Measurements from ENCODE around the gene GSK3B. TPM values are rescaled to one million over a fixed set of nuclear protein-coding genes. Genes with fewer than 3 reads are reported as not detected.

GSK3B gene
- 10 to 100 TPM; 13.5 to 32.2 (median 21.2) TPM for polyA plus RNA-seq
- long read RNA-seq, donor 1: 0 reads
- long read RNA-seq, donor 2: 0 reads
- long read RNA-seq, donor 3, full-length matches to known transcripts: 5 of 21 reads
- long read RNA-seq, donor 3, partial matches to known transcripts: 16 of 21 reads
- long read RNA-seq, donor 3, other reads (novel, unspliced or antisense): 0 of 21 reads
- long read RNA-seq, donor 4: 0 reads
- long read RNA-seq, donor 5: 0 reads
- long read RNA-seq, donor 6, full-length matches to known transcripts: 6 of 6 reads
- long read RNA-seq, donor 6, partial matches to known transcripts: 0 of 6 reads
- long read RNA-seq, donor 6, other reads (novel, unspliced or antisense): 0 of 6 reads
- long read RNA-seq, donor 7: 0 reads
- long read RNA-seq, donor 8, full-length matches to known transcripts: 1 of 1 reads
- long read RNA-seq, donor 8, partial matches to known transcripts: 0 of 1 reads
- long read RNA-seq, donor 8, other reads (novel, unspliced or antisense): 0 of 1 reads
- long read RNA-seq, donor 9, full-length matches to known transcripts: 1 of 1 reads
- long read RNA-seq, donor 9, partial matches to known transcripts: 0 of 1 reads
- long read RNA-seq, donor 9, other reads (novel, unspliced or antisense): 0 of 1 reads
- long read RNA-seq, donor 10, full-length matches to known transcripts: 5 of 5 reads
- long read RNA-seq, donor 10, partial matches to known transcripts: 0 of 5 reads
- long read RNA-seq, donor 10, other reads (novel, unspliced or antisense): 0 of 5 reads

DNA sequence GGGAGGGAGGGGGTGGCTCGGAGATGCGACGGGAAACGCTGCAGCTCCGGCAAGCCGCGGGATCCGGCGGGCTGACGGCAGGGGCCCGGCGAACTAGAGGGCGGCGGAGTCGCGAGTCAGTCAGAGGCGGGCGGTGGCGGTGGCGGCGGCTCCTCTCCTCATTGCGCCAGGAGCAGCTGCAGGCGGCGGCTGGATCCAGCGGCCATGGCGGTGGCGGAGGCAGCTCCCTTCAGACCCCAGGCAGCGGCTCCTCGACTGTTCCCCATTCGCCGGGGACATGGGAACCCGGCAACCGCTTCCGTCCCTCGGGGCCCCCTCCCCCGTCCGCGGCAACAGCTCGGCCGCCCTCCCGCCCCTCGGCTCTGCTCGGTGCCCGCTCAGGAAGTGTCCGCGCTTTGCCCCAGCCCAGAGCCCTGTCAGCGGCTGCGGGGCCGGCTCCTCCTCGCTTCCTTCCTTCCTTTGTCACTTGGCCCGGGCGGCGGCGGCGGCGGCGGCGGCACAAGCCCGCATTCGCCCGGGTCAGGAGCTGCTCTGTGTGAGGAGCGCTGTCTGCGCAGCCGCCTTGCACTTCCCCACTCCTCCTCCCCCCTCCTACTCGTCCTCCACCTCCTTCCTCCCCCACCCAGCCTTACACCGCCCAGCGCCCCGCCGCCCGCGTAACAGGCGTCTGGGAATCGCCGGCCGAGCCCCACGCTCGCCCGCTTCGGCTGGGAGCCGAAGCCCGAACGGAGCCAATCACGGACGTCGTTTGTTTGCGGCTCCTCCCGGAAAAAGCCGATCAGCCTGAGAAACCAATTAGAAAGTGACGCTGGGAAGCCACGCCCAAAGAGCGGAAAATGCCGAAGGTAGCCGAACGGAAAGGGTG, at the start of gene GSK3B:
TSS of gene GSK3B (minus strand) at position 537 of the 865 bp plus-strand sequence. CDS start 1,013 bp downstream, outside the sequence.
- H3K27ac ChIP-seq (ENCODE audit: low read depth in 1 of 3, low read length in 2 of 3): peak within 1 kb of the TSS; percentile 100
- peak within 1 kb of the TSS; percentile 87 to 98 (median 90) for H3K4me3 ChIP-seq (ENCODE audit: low read depth in 1 of 3, low read length in 3 of 3)
- peaks cover 0 to 4% (median 0%) of the 10 kb centered on the region in 3 donors for H3K36me3 ChIP-seq (ENCODE audit: control insufficient read depth in 3 of 3, insufficient read depth in 2 of 3, low read depth in 1 of 3, low read length in 3 of 3)
- no peaks in the 10 kb centered on the region for H3K27me3 ChIP-seq (ENCODE audit: control insufficient read depth in 3 of 3, insufficient read depth in 3 of 3, low read length in 3 of 3)
- 0% methylated on average over 62 to 94 of the region's 94 CpGs for WGBS, 3 donors
- H3K9me3 ChIP-seq (ENCODE audit: control insufficient read depth in 2 of 2, insufficient read depth in 1 of 2, low read depth in 1 of 2, low read length in 1 of 2): no peaks in the 10 kb centered on the region
- FAIRE-seq (peak; percentile 98), DNase-seq (peak in 1 of 2 donors; percentile 93)
- H3K4me1 ChIP-seq (ENCODE audit: control insufficient read depth in 3 of 3, insufficient read depth in 2 of 3, low read depth in 1 of 3, low read length in 2 of 3): peaks cover 0 to 4% (median 4%) of the 10 kb centered on the region in 3 donors

DNA sequence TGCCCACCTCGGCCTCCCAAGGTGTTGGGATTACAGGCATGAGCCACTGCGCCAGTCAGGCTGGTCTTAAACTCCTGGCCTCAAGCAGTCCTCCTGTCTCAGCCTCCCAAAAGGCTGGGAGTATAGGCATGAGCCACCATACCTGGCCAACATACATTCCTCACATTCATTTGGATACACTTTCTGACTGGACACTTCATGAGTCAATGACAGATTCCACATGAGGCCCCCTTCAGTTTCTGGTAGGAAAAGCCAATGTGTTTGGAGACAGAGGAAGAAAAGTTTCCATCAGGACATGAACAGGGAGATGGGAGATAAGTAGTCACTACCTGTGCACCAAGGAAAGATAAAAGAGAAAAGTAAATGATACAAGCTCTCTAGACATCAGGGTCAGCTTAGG, 49.4 kb upstream of the GSK3B start:
- WGBS, 3 donors: 86 to 93% (median 93%) methylated on average over 2 of the region's 2 CpGs
- Histone ChIP-seq H3K27me3 (ENCODE audit: control insufficient read depth in 3 of 3, insufficient read depth in 3 of 3, low read length in 3 of 3) (no peaks in the 10 kb centered on the region), H3K27ac (ENCODE audit: low read depth in 1 of 3, low read length in 2 of 3) (no peak overlapping the region), H3K4me3 (ENCODE audit: low read depth in 1 of 3, low read length in 3 of 3) (no peak overlapping the region), H3K9me3 (ENCODE audit: control insufficient read depth in 2 of 2, insufficient read depth in 1 of 2, low read depth in 1 of 2, low read length in 1 of 2) (no peaks in the 10 kb centered on the region), H3K4me1 (ENCODE audit: control insufficient read depth in 3 of 3, insufficient read depth in 2 of 3, low read depth in 1 of 3, low read length in 2 of 3) (peaks cover 0 to 25% (median 4%) of the 10 kb centered on the region in 3 donors), H3K36me3 (ENCODE audit: control insufficient read depth in 3 of 3, insufficient read depth in 2 of 3, low read depth in 1 of 3, low read length in 3 of 3) (no peaks in the 10 kb centered on the region)
- FAIRE-seq (no peak), DNase-seq (no peak)

DNA sequence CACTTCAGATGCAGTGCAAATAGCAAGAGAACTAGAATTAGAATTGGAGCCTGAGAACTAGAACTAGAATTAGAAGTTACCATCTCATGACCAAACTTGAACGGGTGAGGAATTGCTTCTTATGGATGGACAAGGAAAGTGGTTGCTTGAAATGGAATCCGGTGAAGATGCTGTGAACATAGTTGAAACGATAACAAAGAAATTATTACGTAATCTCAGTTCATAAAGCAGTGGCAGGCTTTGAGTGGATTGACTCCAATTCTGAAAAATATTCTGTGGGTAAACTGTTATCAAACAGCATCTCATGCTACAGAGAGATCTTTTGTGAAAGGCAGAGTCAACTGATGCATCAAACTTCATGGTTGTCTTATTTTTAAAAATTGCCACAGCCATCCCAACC, 48.0 kb upstream of the GSK3B start:
- FAIRE-seq (no peak), DNase-seq (no peak)
- Histone ChIP-seq H3K27me3 (ENCODE audit: control insufficient read depth in 3 of 3, insufficient read depth in 3 of 3, low read length in 3 of 3) (no peaks in the 10 kb centered on the region), H3K4me1 (ENCODE audit: control insufficient read depth in 3 of 3, insufficient read depth in 2 of 3, low read depth in 1 of 3, low read length in 2 of 3) (peaks cover 0 to 11% (median 0%) of the 10 kb centered on the region in 3 donors), H3K9me3 (ENCODE audit: control insufficient read depth in 2 of 2, insufficient read depth in 1 of 2, low read depth in 1 of 2, low read length in 1 of 2) (no peaks in the 10 kb centered on the region), H3K4me3 (ENCODE audit: low read depth in 1 of 3, low read length in 3 of 3) (no peak overlapping the region), H3K27ac (ENCODE audit: low read depth in 1 of 3, low read length in 2 of 3) (no peak overlapping the region), H3K36me3 (ENCODE audit: control insufficient read depth in 3 of 3, insufficient read depth in 2 of 3, low read depth in 1 of 3, low read length in 3 of 3) (no peaks in the 10 kb centered on the region)
- 77 to 88% (median 86%) methylated on average over 4 of the region's 4 CpGs for WGBS, 3 donors

DNA sequence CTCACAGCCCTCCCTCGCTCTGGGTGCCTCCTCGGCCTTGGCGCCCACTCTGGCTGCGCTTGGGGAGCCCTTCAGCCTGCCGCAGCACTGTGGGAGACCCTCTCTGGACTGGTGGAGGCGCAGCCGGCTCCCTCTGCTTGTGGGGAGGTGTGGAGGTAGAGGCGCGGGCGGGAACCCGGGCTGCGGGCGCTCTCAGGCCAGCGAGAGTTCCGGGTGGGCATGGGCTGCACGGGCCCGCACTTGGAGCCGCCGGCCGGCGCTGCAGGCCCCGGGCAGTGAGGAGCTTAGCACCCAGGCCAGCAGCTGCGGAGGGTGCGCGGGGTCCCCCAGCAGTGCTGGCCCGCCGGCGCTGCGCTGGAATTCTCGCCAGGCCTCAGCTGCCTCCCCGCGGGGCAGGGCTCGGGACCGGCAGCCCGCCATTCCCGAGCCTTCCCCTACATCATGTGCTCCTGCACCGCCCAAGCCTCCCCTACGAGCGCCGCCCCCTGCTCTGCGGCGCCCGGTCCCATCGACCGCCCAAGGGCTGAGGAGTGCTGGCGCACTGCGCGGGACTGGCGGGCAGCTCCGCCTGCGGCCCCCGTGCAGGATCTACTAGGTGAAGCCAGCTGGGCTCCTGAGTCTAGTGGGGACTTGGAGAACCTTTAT, 46.0 kb upstream of the GSK3B start:
- Histone ChIP-seq H3K27ac (ENCODE audit: low read depth in 1 of 3, low read length in 2 of 3) (no peak overlapping the region), H3K27me3 (ENCODE audit: control insufficient read depth in 3 of 3, insufficient read depth in 3 of 3, low read length in 3 of 3) (no peaks in the 10 kb centered on the region), H3K4me1 (ENCODE audit: control insufficient read depth in 3 of 3, insufficient read depth in 2 of 3, low read depth in 1 of 3, low read length in 2 of 3) (peaks cover 0 to under 1% (median 0%) of the 10 kb centered on the region in 3 donors), H3K36me3 (ENCODE audit: control insufficient read depth in 3 of 3, insufficient read depth in 2 of 3, low read depth in 1 of 3, low read length in 3 of 3) (no peaks in the 10 kb centered on the region), H3K4me3 (ENCODE audit: low read depth in 1 of 3, low read length in 3 of 3) (no peak overlapping the region), H3K9me3 (ENCODE audit: control insufficient read depth in 2 of 2, insufficient read depth in 1 of 2, low read depth in 1 of 2, low read length in 1 of 2) (no peaks in the 10 kb centered on the region)
- whole genome bisulfite sequencing, 3 donors: 98% methylated on average over 47 to 52 of the region's 52 CpGs
- FAIRE-seq (no peak), DNase-seq (no peak)

DNA sequence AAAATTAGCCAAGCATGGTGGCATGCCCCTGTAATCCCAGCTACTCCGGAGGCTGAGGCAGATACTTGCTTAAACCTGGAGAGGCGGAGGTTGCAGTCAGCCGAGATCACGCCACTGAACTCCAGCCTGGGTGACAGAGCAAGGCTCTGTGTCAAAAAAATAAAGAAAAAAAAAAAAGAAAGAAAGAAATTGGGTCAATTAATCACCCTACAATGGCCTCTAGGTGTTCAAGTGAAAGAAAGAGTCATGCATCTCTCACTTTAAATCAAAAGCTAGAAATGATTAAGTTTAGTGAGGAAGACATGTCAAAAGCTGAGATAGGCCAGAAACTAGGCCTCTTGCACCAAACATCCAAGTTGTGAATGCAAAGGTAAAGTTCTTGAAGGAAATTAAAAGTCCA, 44.9 kb upstream of the GSK3B start:
- no peaks in the 10 kb centered on the region for H3K27me3 ChIP-seq (ENCODE audit: control insufficient read depth in 3 of 3, insufficient read depth in 3 of 3, low read length in 3 of 3)
- H3K4me3 ChIP-seq (ENCODE audit: low read depth in 1 of 3, low read length in 3 of 3): no peak overlapping the region
- H3K9me3 ChIP-seq (ENCODE audit: control insufficient read depth in 2 of 2, insufficient read depth in 1 of 2, low read depth in 1 of 2, low read length in 1 of 2): no peaks in the 10 kb centered on the region
- FAIRE-seq: no peak
- H3K4me1 ChIP-seq (ENCODE audit: control insufficient read depth in 3 of 3, insufficient read depth in 2 of 3, low read depth in 1 of 3, low read length in 2 of 3): no peaks in the 10 kb centered on the region
- WGBS, 3 donors: 96 to 98% (median 96%) methylated on average over 4 of the region's 4 CpGs
- no peak overlapping the region for H3K27ac ChIP-seq (ENCODE audit: low read depth in 1 of 3, low read length in 2 of 3)
- DNase-seq: no peak
- H3K36me3 ChIP-seq (ENCODE audit: control insufficient read depth in 3 of 3, insufficient read depth in 2 of 3, low read depth in 1 of 3, low read length in 3 of 3): no peaks in the 10 kb centered on the region

DNA sequence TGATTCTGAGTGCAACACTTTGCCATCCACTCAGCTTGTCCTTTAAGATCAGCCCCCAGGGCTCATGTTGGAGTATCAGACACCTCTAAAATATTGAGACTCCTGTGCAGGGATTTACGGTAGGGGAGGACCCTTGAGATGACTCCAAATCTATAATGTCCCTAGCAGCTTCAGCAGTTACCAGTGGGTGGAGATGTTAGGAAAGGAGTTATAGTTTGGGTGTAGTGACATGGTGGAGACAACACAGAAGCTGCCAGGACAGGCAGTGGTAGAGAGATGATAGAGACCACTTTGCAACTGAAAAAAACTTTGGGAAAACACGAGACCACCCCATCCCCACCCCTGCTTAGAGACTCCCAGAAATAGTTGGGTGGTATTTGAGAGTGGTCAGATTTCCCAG, 43.3 kb upstream of the GSK3B start:
- Histone ChIP-seq H3K4me3 (ENCODE audit: low read depth in 1 of 3, low read length in 3 of 3) (no peak overlapping the region), H3K4me1 (ENCODE audit: control insufficient read depth in 3 of 3, insufficient read depth in 2 of 3, low read depth in 1 of 3, low read length in 2 of 3) (no peaks in the 10 kb centered on the region), H3K36me3 (ENCODE audit: control insufficient read depth in 3 of 3, insufficient read depth in 2 of 3, low read depth in 1 of 3, low read length in 3 of 3) (no peaks in the 10 kb centered on the region), H3K27me3 (ENCODE audit: control insufficient read depth in 3 of 3, insufficient read depth in 3 of 3, low read length in 3 of 3) (no peaks in the 10 kb centered on the region), H3K9me3 (ENCODE audit: control insufficient read depth in 2 of 2, insufficient read depth in 1 of 2, low read depth in 1 of 2, low read length in 1 of 2) (no peaks in the 10 kb centered on the region), H3K27ac (ENCODE audit: low read depth in 1 of 3, low read length in 2 of 3) (no peak overlapping the region)
- 70 to 73% (median 73%) methylated on average over 2 of the region's 2 CpGs for WGBS, 3 donors
- no peak for DNase-seq
- no peak for FAIRE-seq

DNA sequence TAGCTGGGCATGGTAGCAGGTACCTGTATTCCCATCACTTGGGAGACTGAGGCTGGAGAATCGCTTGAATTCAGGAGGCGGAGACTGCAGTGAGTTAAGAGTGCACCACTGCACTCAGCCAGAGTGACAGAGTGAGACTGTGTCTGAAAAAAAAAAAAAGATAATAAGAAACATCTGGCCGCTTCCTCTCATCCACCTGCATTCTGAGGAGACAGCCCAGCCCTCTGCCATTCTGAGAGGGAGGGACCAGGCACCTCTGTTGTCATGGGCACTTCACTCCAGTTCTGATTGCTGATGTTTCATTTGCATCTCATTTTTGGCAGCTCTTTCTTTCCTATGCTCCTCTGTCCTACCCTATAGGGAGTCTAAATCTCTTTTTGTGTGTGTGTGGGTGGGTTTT, 36.4 kb upstream of the GSK3B start:
- WGBS, 3 donors: 91 to 94% (median 92%) methylated on average over 3 of the region's 3 CpGs
- FAIRE-seq: no peak

More for the DNA sequence above, 36.4 kb upstream of the GSK3B start:
- no peak for DNase-seq
- H3K4me1 ChIP-seq (ENCODE audit: control insufficient read depth in 3 of 3, insufficient read depth in 2 of 3, low read depth in 1 of 3, low read length in 2 of 3): no peaks in the 10 kb centered on the region
- no peak overlapping the region for H3K4me3 ChIP-seq (ENCODE audit: low read depth in 1 of 3, low read length in 3 of 3)
- H3K27ac ChIP-seq (ENCODE audit: low read depth in 1 of 3, low read length in 2 of 3): no peak overlapping the region
- H3K27me3 ChIP-seq (ENCODE audit: control insufficient read depth in 3 of 3, insufficient read depth in 3 of 3, low read length in 3 of 3): peaks cover 0 to 2% (median 0%) of the 10 kb centered on the region in 3 donors
- no peaks in the 10 kb centered on the region for H3K36me3 ChIP-seq (ENCODE audit: control insufficient read depth in 3 of 3, insufficient read depth in 2 of 3, low read depth in 1 of 3, low read length in 3 of 3)
- H3K9me3 ChIP-seq (ENCODE audit: control insufficient read depth in 2 of 2, insufficient read depth in 1 of 2, low read depth in 1 of 2, low read length in 1 of 2): no peaks in the 10 kb centered on the region

Data from small intestine (tissue), 16 donors.